ENCODE results near the gene RHEB. TPM values are rescaled to one million over a fixed set of nuclear protein-coding genes. Genes with fewer than 3 reads are reported as not detected.

Gene RHEB
- polyA plus RNA-seq, 1 of the 3 experiments (the other 2 are of a cell fraction), result 87.3 TPM

- H3K27ac ChIP-seq (ENCODE audit: low read depth in 2 of 2, low read length in 1 of 2), result no peak overlapping the region
- TF ChIP-seq EP300 (IDR thresholded peaks at IDR 0.05; ENCODE audit: borderline replicate concordance in 1 of 2, low read depth in 1 of 2, low read length in 1 of 2), result no peak
- no peak for TF ChIP-seq FOXM1 (IDR thresholded peaks at IDR 0.05; ENCODE audit: low read depth)
- TF ChIP-seq ELF1 (IDR thresholded peaks at IDR 0.05), result no peak
- TF ChIP-seq RAD21 (IDR thresholded peaks at IDR 0.05; ENCODE audit: low read length), result no peak
- TF ChIP-seq RFX5 (IDR thresholded peaks at IDR 0.05; ENCODE audit: low read length), result no peak
- no peak for TF ChIP-seq YY1 (IDR thresholded peaks at IDR 0.05; ENCODE audit: low read depth)
- no peak for TF ChIP-seq REST (IDR thresholded peaks at IDR 0.05; ENCODE audit: low read depth, low read length)
- TF ChIP-seq GATA2 (CRISPR knock-in tag; IDR thresholded peaks at IDR 0.05), result no peak
- TF ChIP-seq RXRA (IDR thresholded peaks at IDR 0.05; ENCODE audit: borderline replicate concordance, low read depth), result no peak
- no peak for TF ChIP-seq SMC3 (IDR thresholded peaks at IDR 0.05; ENCODE audit: low read depth, low read length)
- TF ChIP-seq TAF1 (IDR thresholded peaks at IDR 0.05; ENCODE audit: borderline replicate concordance, low read depth, low read length), result no peak
- TF ChIP-seq TEAD4 (IDR thresholded peaks at IDR 0.05; ENCODE audit: borderline replicate concordance, insufficient read depth), result no peak
- TF ChIP-seq SIN3A (IDR thresholded peaks at IDR 0.05; ENCODE audit: borderline replicate concordance, low read depth, low read length), result no peak
- no peak for TF ChIP-seq USF2 (IDR thresholded peaks at IDR 0.05; ENCODE audit: borderline replicate concordance, low read depth, low read length)
- H4K20me1 ChIP-seq (ENCODE audit: insufficient read depth), result no peaks in the 10 kb centered on the region
- WGBS (ENCODE audit: low lambda C conversion rate), result 79% methylated on average over 11 of the region's 11 CpGs
- no peak overlapping the region for H3K4me3 ChIP-seq (ENCODE audit: low read depth in 2 of 2, low read length in 1 of 2)
- H3K36me3 ChIP-seq (replicated peaks in 1 of 2; ENCODE audit: control insufficient read depth in 1 of 2, insufficient read depth in 2 of 2, low read length in 1 of 2), result no peaks in the 10 kb centered on the region
- H2AFZ ChIP-seq (ENCODE audit: low read depth), result no peak overlapping the region
- H3K9me2 ChIP-seq, result no peaks in the 10 kb centered on the region
- H3K9me3 ChIP-seq, result 0 out of 2 replicates have a peak, but pooled peaks cover 5% of the 10 kb centered on the region
- no peaks in the 10 kb centered on the region for H3F3A ChIP-seq (replicated peaks; ENCODE audit: insufficient read depth)
- no peak overlapping the region for H3K9ac ChIP-seq
- no peaks in the 10 kb centered on the region for H3K79me2 ChIP-seq (ENCODE audit: insufficient read depth)
- POLR2A ChIA-PET, result no interaction called here
- H3K4me2 ChIP-seq, result no peak overlapping the region
- DNase-seq, result no peak
- H3K27me3 ChIP-seq (ENCODE audit: insufficient read depth), result peaks cover 23% of the 10 kb centered on the region
- no peaks in the 10 kb centered on the region for H3K4me1 ChIP-seq (ENCODE audit: control insufficient read depth in 1 of 2, insufficient read depth in 2 of 2, low read depth in 1 of 2, low read length in 1 of 2)
- CTCF ChIA-PET, result interaction anchor here (1.2 kb wide), 1 partner anchor 20 kb away, joined by 3 read pairs; no protein-coding TSS in a partner anchor
Measured at GRCh38 chr7:151416941-151417315, 102.8 kb downstream of the RHEB start.
